Measurements from ENCODE around the gene SSC4D. TPM values are rescaled to one million over a fixed set of nuclear protein-coding genes. Genes with fewer than 3 reads are reported as not detected.

Gene SSC4D
- total RNA-seq, 1 experiment from 2014 or later = 18.1 TPM

DNA sequence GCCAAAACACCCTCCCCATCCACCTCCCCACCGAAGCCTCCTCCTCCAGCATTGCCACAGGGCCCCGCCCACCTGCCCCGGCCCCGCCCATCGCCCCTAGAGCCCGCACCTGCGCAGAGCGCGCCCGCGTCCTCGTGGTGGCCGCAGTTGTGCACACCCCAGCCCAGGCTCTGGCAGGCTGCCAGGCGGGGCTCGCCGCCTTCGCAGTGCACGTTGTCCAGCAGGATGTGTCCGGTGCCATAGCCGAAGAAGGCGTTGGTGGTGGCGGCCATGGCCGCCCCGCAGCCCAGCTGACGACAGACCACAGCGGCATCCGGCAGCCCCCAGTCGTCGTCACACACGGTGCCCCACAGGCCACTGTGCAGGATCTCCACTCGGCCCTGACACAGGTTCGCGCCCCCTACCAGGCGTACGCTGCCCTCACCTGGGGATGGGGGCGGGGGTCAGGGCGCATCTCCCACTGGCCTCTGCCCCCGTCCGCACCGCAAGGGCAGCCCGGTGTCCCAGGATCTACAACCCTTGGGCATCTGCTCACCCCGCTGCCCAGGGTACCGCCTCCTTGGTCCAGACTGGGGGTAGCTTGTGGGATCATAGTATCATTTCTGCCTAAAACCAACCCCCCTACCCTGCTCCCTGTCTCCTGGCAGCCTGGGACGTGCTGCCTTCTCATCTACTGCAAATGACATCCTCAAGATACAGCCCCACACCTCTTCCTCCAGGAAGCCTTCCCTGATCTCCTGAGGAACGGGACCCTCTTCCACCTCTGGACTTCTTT, 11.9 kb downstream of the SSC4D start (continued):
- TF ChIP-seq, protein P1, sequence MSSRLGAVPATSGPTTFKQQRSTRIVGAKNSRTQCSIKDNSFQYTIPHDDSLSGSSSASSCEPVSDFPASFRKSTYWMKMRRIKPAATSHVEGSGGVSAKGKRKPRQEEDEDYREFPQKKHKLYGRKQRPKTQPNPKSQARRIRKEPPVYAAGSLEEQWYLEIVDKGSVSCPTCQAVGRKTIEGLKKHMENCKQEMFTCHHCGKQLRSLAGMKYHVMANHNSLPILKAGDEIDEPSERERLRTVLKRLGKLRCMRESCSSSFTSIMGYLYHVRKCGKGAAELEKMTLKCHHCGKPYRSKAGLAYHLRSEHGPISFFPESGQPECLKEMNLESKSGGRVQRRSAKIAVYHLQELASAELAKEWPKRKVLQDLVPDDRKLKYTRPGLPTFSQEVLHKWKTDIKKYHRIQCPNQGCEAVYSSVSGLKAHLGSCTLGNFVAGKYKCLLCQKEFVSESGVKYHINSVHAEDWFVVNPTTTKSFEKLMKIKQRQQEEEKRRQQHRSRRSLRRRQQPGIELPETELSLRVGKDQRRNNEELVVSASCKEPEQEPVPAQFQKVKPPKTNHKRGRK (CRISPR knock-in tag; IDR thresholded peaks at IDR 0.05; ENCODE audit: borderline replicate concordance) = no peak
- TF ChIP-seq, protein P2, sequence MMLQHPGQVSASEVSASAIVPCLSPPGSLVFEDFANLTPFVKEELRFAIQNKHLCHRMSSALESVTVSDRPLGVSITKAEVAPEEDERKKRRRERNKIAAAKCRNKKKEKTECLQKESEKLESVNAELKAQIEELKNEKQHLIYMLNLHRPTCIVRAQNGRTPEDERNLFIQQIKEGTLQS (CRISPR knock-in tag; conservative IDR thresholded peaks at IDR 0.05) = no peak
- TF ChIP-seq MXD4 (CRISPR knock-in tag; IDR thresholded peaks at IDR 0.05; ENCODE audit: borderline replicate concordance) = no peak
- TF ChIP-seq KAT7 (CRISPR knock-in tag; IDR thresholded peaks at IDR 0.05; ENCODE audit: borderline replicate concordance) = 0 out of 2 replicates have a peak, but pooled peaks have one; percentile 80
- peak; percentile 56; the same call in 1 of the 2 replicates for TF ChIP-seq ZNF232 (CRISPR knock-in tag; IDR thresholded peaks at IDR 0.05)
- TF ChIP-seq, protein P3, sequence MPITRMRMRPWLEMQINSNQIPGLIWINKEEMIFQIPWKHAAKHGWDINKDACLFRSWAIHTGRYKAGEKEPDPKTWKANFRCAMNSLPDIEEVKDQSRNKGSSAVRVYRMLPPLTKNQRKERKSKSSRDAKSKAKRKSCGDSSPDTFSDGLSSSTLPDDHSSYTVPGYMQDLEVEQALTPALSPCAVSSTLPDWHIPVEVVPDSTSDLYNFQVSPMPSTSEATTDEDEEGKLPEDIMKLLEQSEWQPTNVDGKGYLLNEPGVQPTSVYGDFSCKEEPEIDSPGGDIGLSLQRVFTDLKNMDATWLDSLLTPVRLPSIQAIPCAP (CRISPR knock-in tag; IDR thresholded peaks at IDR 0.05) = peak; percentile 92
- peak; percentile 79; the same call in 1 of the 2 replicates for TF ChIP-seq CREB1 (CRISPR knock-in tag; IDR thresholded peaks at IDR 0.05)
- TF ChIP-seq, protein P4, sequence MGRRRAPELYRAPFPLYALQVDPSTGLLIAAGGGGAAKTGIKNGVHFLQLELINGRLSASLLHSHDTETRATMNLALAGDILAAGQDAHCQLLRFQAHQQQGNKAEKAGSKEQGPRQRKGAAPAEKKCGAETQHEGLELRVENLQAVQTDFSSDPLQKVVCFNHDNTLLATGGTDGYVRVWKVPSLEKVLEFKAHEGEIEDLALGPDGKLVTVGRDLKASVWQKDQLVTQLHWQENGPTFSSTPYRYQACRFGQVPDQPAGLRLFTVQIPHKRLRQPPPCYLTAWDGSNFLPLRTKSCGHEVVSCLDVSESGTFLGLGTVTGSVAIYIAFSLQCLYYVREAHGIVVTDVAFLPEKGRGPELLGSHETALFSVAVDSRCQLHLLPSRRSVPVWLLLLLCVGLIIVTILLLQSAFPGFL (CRISPR knock-in tag; IDR thresholded peaks at IDR 0.05; ENCODE audit: borderline replicate concordance) = no peak
- TF ChIP-seq, protein P5, sequence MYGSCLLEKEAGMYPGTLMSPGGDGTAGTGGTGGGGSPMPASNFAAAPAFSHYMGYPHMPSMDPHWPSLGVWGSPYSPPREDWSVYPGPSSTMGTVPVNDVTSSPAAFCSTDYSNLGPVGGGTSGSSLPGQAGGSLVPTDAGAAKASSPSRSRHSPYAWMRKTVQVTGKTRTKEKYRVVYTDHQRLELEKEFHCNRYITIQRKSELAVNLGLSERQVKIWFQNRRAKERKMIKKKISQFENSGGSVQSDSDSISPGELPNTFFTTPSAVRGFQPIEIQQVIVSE (CRISPR knock-in tag; IDR thresholded peaks at IDR 0.05; ENCODE audit: borderline replicate concordance) = no peak
- TF ChIP-seq GABPB1 (CRISPR knock-in tag; IDR thresholded peaks at IDR 0.05) = no peak
- no peak for TF ChIP-seq NFE2L1 (CRISPR knock-in tag; IDR thresholded peaks at IDR 0.05)
- TF ChIP-seq, protein P6, sequence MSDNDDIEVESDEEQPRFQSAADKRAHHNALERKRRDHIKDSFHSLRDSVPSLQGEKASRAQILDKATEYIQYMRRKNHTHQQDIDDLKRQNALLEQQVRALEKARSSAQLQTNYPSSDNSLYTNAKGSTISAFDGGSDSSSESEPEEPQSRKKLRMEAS (CRISPR knock-in tag; IDR thresholded peaks at IDR 0.05) = peak; percentile 99
- no peak for TF ChIP-seq ZNF416 (CRISPR knock-in tag; IDR thresholded peaks at IDR 0.05)
- no peak for TF ChIP-seq RORB (CRISPR knock-in tag; IDR thresholded peaks at IDR 0.05)
- TF ChIP-seq ESRRA (CRISPR knock-in tag; IDR thresholded peaks at IDR 0.05; ENCODE audit: borderline replicate concordance) = peak; percentile 92
- TF ChIP-seq, protein P7, sequence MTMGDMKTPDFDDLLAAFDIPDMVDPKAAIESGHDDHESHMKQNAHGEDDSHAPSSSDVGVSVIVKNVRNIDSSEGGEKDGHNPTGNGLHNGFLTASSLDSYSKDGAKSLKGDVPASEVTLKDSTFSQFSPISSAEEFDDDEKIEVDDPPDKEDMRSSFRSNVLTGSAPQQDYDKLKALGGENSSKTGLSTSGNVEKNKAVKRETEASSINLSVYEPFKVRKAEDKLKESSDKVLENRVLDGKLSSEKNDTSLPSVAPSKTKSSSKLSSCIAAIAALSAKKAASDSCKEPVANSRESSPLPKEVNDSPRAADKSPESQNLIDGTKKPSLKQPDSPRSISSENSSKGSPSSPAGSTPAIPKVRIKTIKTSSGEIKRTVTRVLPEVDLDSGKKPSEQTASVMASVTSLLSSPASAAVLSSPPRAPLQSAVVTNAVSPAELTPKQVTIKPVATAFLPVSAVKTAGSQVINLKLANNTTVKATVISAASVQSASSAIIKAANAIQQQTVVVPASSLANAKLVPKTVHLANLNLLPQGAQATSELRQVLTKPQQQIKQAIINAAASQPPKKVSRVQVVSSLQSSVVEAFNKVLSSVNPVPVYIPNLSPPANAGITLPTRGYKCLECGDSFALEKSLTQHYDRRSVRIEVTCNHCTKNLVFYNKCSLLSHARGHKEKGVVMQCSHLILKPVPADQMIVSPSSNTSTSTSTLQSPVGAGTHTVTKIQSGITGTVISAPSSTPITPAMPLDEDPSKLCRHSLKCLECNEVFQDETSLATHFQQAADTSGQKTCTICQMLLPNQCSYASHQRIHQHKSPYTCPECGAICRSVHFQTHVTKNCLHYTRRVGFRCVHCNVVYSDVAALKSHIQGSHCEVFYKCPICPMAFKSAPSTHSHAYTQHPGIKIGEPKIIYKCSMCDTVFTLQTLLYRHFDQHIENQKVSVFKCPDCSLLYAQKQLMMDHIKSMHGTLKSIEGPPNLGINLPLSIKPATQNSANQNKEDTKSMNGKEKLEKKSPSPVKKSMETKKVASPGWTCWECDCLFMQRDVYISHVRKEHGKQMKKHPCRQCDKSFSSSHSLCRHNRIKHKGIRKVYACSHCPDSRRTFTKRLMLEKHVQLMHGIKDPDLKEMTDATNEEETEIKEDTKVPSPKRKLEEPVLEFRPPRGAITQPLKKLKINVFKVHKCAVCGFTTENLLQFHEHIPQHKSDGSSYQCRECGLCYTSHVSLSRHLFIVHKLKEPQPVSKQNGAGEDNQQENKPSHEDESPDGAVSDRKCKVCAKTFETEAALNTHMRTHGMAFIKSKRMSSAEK (CRISPR knock-in tag; IDR thresholded peaks at IDR 0.05; ENCODE audit: borderline replicate concordance) = no peak
- TF ChIP-seq, protein P8, sequence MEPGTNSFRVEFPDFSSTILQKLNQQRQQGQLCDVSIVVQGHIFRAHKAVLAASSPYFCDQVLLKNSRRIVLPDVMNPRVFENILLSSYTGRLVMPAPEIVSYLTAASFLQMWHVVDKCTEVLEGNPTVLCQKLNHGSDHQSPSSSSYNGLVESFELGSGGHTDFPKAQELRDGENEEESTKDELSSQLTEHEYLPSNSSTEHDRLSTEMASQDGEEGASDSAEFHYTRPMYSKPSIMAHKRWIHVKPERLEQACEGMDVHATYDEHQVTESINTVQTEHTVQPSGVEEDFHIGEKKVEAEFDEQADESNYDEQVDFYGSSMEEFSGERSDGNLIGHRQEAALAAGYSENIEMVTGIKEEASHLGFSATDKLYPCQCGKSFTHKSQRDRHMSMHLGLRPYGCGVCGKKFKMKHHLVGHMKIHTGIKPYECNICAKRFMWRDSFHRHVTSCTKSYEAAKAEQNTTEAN (CRISPR knock-in tag; IDR thresholded peaks at IDR 0.05) = no peak
- peak; percentile 95 for TF ChIP-seq TEAD1 (CRISPR knock-in tag; IDR thresholded peaks at IDR 0.05)
- TF ChIP-seq ZNF423 (CRISPR knock-in tag; IDR thresholded peaks at IDR 0.05) = no peak
- TF ChIP-seq CBFB (CRISPR knock-in tag; IDR thresholded peaks at IDR 0.05; ENCODE audit: low read depth) = no peak
- TF ChIP-seq CREM (CRISPR knock-in tag; IDR thresholded peaks at IDR 0.05) = no peak
- TF ChIP-seq NR2C2 (CRISPR knock-in tag; IDR thresholded peaks at IDR 0.05) = peak; percentile 65; the same call in 1 of the 2 replicates
- no peak; the same call in 1 of the 2 replicates for TF ChIP-seq ZBTB21 (CRISPR knock-in tag; IDR thresholded peaks at IDR 0.05; ENCODE audit: borderline replicate concordance)
- TF ChIP-seq, protein P9, sequence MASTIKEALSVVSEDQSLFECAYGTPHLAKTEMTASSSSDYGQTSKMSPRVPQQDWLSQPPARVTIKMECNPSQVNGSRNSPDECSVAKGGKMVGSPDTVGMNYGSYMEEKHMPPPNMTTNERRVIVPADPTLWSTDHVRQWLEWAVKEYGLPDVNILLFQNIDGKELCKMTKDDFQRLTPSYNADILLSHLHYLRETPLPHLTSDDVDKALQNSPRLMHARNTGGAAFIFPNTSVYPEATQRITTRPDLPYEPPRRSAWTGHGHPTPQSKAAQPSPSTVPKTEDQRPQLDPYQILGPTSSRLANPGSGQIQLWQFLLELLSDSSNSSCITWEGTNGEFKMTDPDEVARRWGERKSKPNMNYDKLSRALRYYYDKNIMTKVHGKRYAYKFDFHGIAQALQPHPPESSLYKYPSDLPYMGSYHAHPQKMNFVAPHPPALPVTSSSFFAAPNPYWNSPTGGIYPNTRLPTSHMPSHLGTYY (CRISPR knock-in tag; IDR thresholded peaks at IDR 0.05) = no peak
- TF ChIP-seq ZNF396 (CRISPR knock-in tag; IDR thresholded peaks at IDR 0.05; ENCODE audit: borderline replicate concordance) = no peak
- 0 out of 2 replicates have a peak, but pooled peaks have one; percentile 75 for TF ChIP-seq FOXJ3 (CRISPR knock-in tag; IDR thresholded peaks at IDR 0.05; ENCODE audit: borderline replicate concordance)
- TF ChIP-seq ATF1 (CRISPR knock-in tag; IDR thresholded peaks at IDR 0.05) = 0 out of 2 replicates have a peak, but pooled peaks have one; percentile 54

Measured in WTC11 (cell line).